HEK293T (cell line): ENCODE results near the gene SNAI1.

Experiments
- ARNT ChIP-seq: fragments of 450-650 bp; IDR thresholded peaks from 2 replicates; pipeline ENCODE4 v1.6.1; 2017; ENCODE audit warnings: mild to moderate bottlenecking
- BHLHE40 ChIP-seq: fragments of 450-650 bp; IDR thresholded peaks from 2 replicates; pipeline ENCODE4 v1.6.1; 2016; ENCODE audit warnings: mild to moderate bottlenecking, moderate library complexity, borderline replicate concordance
- CTBP1 ChIP-seq: fragments of 450-650 bp; IDR thresholded peaks from 2 replicates; pipeline ENCODE4 v1.6.1; 2016; ENCODE audit warnings: borderline replicate concordance
- ELF4 ChIP-seq: fragments of 450-650 bp; IDR thresholded peaks from 2 replicates; pipeline ENCODE4 v1.6.1; 2017; ENCODE audit warnings: antibody characterized with exemption
- FOXA1 ChIP-seq: fragments of 450-650 bp; IDR thresholded peaks from 2 replicates; pipeline ENCODE4 v1.6.1; 2016; ENCODE audit warnings: mild to moderate bottlenecking
- FOXK2 ChIP-seq: fragments of 450-650 bp; IDR thresholded peaks from 2 replicates; pipeline ENCODE4 v1.6.1; 2016; ENCODE audit warnings: mild to moderate bottlenecking
- FOXM1 ChIP-seq: fragments of 450-650 bp; IDR thresholded peaks from 2 replicates; pipeline ENCODE4 v1.6.1; 2017; ENCODE audit warnings: mild to moderate bottlenecking, borderline replicate concordance
- L3MBTL2 ChIP-seq: fragments of 450-650 bp; conservative IDR thresholded peaks from 2 replicates; pipeline ENCODE4 v1.6.1; 2016; ENCODE audit warnings: mild to moderate bottlenecking
- NFRKB ChIP-seq: fragments of 450-650 bp; IDR thresholded peaks from 2 replicates; pipeline ENCODE4 v1.6.1; 2016; ENCODE audit warnings: mild to moderate bottlenecking, moderate library complexity
- PKNOX1 ChIP-seq: fragments of 450-650 bp; IDR thresholded peaks from 2 replicates; pipeline ENCODE4 v1.6.1; 2016
- SP1 ChIP-seq: fragments of 450-650 bp; IDR thresholded peaks from 2 replicates; pipeline ENCODE4 v1.6.1; 2017
- SUZ12 ChIP-seq: fragments of 450-650 bp; IDR thresholded peaks from 2 replicates; pipeline ENCODE4 v1.6.1; 2016; ENCODE audit warnings: mild to moderate bottlenecking
- TARDBP ChIP-seq: fragments of 450-650 bp; IDR thresholded peaks from 2 replicates; pipeline ENCODE4 v1.6.1; 2016
- ZNF384 ChIP-seq: fragments of 450-650 bp; IDR thresholded peaks from 2 replicates; pipeline ENCODE4 v1.6.1; 2016

DNA sequence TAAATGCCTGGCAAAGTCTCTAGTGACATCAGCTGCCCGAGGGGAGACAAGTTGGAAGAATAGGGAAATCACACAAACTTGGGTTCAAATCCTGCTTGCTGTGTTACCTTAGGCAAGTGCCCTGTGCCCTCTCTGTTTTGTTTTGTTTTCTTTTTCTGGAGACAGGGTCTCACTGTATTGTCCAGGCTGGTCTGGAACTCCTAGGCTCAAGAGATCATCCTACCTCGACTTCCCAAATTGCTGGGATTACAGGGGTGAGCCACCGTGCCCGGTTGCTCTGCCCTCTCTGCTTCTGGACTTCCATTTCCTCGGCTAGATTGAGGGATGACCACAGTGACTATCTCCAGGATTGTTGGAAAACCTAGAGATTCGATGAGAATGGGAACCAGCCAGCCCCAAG lies 55.4 kb downstream of the SNAI1 start:
- no peak for TF ChIP-seq CTBP1
- TF ChIP-seq FOXM1: no peak
- TF ChIP-seq SP1: no peak
- no peak for TF ChIP-seq SUZ12
- no peak for TF ChIP-seq BHLHE40
- no peak for TF ChIP-seq TARDBP
- TF ChIP-seq ARNT: no peak
- no peak for TF ChIP-seq NFRKB
- TF ChIP-seq L3MBTL2: no peak
- TF ChIP-seq FOXA1: no peak
- TF ChIP-seq FOXK2: no peak
- no peak for TF ChIP-seq PKNOX1
- no peak for TF ChIP-seq ELF4
- no peak for TF ChIP-seq ZNF384
